Peyer's patch (tissue), 4 donors: ENCODE measurements around the gene CCNG1.

ENCODE experiments used
- CTCF ChIP-seq, 6 experiments: fragments of 450-650 bp in 4 of 6; fragments of 200-600 bp in 2 of 6; sonication (generic) in 1 of 6; IDR thresholded peaks; one replicate each; pipeline ENCODE4 v1.5.1; 2017 to 2019; ENCODE audit warnings: antibody characterized with exemption in 6 of 6, mild to moderate bottlenecking in 3 of 6, moderate library complexity in 1 of 6
- POLR2A ChIP-seq, 2 donors: fragments of 450-650 bp; IDR thresholded peaks; one replicate each; pipeline ENCODE4 v1.5.1; 2017; ENCODE audit warnings: antibody characterized with exemption in 2 of 2, mild to moderate bottlenecking in 2 of 2, moderate library complexity in 2 of 2

GRCh38 chr5:163463063-163463435 lies 25.7 kb downstream of the CCNG1 start:
- TF ChIP-seq CTCF (IDR thresholded peaks at IDR 0.05) (no peak), POLR2A (IDR thresholded peaks at IDR 0.05) (no peak)
